SU-DHL-6 (cell line): Measurements from ENCODE around the gene ARMH1.

Source experiments
- CTCF ChIP-seq: fragments of 200-600 bp; sonication (generic); IDR thresholded peaks from one replicate; pipeline ENCODE4 v1.5.1; 2017; ENCODE audit warnings: antibody characterized with exemption, mild to moderate bottlenecking, low read length, moderate library complexity; ENCODE audit not compliant: insufficient read depth, poor library complexity, severe bottlenecking
- EZH2phosphoT487 ChIP-seq: fragments of 200-600 bp; sonication (generic), shearing (Covaris generic); conservative IDR thresholded peaks from 2 replicates; pipeline ENCODE4 v1.6.1; 2018; ENCODE audit warnings: mild to moderate bottlenecking, antibody characterized with exemption, low read length, moderate library complexity, mixed read lengths

DNA sequence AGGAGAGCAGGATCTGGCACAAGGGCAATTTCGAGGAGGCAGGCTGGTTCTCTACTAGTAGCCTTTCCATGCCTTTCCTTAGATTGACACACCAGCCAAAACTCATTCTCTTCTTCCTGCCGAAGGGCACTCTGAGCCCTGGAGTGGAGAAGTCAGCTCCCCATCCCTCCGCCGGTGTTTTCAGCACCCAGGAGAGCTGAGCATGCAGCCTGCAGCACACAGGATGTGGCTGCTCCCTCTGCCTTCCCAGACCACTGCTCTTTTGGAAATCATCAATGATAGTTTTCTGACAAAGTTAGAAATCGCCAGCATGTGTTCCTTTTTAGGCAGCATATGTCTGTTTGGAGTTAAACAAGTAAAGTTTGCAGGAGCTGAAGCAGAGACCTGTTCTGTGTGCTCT is 44.8 kb downstream of the ARMH1 start:
- TF ChIP-seq CTCF (no peak), EZH2phosphoT487 (no peak)
